ENCODE measurements around the gene KIF16B.
A peak's percentile ranks its signal among the peaks of the same experiment; 100 is the strongest.
"Not testable (repeated sequence)": the region's sequence is repeated elsewhere in the genome, so short reads cannot be mapped to it uniquely, and the experiment has no call there.

Gene KIF16B

GRCh38 chr20:16553684-16554083, 19.6 kb downstream of the KIF16B start:
- DNase-seq, result no peak

DNA sequence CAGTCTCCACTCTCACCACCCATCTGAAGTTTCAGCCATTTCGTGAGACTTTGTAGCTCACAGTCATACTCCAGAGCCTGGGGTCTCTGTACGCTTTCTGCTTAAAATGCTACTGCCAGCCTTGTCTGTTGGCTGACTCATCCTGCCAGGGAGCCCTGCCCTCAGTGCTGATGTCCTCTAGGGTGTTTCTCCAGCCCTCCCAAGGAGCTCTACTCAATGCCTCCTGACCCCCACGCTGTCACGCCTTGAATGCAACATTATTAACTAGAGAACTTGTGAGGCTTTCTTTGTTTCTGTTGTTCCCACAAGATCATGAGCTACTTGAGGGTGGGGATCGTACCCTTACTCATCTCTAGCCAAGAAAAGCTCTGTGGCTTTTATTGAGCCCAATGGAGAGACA, 20.1 kb downstream of the KIF16B start:
- DNase-seq, result no peak

DNA sequence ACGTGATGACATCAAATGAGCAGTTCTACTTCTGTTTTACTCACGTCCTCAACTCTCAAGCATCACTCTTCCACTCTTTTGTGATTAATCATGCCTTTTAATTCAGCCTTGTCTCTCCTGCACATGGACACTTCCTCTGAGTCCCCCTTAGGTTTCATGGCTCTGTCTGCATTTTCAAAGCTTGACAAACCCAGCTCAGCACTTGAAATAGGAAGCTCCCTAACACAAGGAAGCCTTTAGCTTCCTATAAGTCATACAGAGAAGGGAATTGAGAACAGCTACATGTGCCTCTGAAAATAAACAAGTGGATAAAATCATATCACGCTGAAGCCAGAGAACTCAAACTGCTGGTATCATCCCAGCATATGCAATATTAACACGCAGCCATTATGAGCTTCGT, 21.2 kb downstream of the KIF16B start:
- DNase-seq, result no peak

GRCh38 chr20:16551607-16552006, 21.6 kb downstream of the KIF16B start:
- DNase-seq, result no peak

- DNase-seq, result no peak
These were observed 25.1 kb downstream of the KIF16B start for GRCh38 chr20:16548068-16548672.

DNA sequence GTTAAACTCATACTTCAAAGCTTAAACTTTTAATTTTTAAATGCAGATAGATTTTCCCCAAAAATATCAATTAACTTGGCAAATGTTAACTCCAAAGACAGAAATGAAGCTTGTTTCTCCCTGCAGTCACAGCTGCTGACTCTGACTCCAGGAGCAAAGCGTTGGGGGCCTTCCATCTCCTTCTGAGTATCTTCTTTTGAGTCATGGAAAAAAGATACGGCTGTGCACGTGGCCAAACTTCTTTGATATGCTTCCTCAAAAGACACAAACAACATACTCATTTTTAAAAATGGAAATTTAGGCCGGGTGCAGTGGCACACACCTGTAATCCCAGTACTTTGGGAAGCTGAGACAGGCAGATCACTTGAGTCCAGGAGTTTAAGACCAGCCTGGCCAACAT, 28.3 kb downstream of the KIF16B start:
- no peak for DNase-seq

- DNase-seq, result no peak
These were observed 30.8 kb downstream of the KIF16B start for GRCh38 chr20:16542477-16542876.

DNA sequence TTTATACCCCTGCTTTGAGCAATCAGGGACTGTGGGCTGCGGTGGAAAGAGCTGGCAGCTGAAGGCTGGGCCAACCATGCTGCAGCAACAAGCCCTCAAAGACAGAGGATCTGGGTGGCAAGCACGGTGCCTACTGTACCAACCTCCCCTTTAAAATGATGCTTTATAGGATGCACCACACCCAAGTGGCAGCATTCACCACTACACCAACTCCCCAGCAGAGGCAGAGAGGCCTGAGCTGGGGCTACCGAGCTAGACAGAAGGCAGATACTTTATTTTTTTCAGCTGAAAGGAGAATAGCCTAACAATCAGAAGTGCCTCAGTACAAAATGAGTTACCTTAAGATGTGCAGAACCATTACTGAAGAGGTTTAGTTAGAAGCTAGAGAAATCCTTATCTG, 31.4 kb downstream of the KIF16B start:
- no peak for DNase-seq

DNA sequence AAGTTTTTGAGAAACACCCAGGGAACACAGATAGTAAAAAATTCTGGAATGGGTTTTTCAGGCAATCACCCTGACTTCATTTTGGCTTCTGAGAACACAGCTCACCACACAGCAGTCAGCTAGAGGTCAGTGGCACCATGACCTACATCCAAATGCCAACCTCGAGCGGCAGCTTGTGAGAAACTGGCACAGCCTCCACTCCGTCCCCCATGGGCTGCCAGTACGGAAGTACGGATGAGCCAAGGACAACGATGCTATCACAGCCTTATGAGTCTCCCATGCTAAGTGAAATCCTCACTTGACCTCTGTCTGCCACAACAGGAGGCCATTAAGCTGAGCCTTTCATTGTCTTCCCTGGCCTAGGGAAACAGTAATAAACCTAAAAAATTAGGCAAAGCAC, 32.0 kb downstream of the KIF16B start:
- DNase-seq, result no peak

- peak; percentile 15 for DNase-seq
These were observed 33.8 kb downstream of the KIF16B start for GRCh38 chr20:16539280-16540021.

DNA sequence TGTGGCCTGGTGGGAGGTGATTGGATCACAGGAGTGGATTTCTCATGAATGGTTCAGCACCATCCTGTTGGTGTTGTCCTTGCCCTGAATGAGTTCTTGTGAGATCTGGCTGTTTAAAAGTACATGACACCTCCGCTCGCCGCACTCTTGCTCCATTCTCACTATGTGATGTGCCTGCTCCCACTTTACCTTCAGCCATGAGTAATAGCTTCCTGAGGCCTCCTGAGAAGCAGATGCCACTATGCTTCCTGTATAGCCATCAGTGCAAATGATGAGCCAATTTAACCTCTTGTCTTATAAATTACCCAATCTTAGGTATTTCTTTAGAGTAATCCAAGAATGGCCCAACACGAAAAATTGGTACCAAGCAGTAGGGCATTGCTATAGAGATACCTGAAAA, 34.5 kb downstream of the KIF16B start:
- no peak for DNase-seq

- DNase-seq, result no peak
These were observed 35.3 kb downstream of the KIF16B start for GRCh38 chr20:16537918-16538317.

DNA sequence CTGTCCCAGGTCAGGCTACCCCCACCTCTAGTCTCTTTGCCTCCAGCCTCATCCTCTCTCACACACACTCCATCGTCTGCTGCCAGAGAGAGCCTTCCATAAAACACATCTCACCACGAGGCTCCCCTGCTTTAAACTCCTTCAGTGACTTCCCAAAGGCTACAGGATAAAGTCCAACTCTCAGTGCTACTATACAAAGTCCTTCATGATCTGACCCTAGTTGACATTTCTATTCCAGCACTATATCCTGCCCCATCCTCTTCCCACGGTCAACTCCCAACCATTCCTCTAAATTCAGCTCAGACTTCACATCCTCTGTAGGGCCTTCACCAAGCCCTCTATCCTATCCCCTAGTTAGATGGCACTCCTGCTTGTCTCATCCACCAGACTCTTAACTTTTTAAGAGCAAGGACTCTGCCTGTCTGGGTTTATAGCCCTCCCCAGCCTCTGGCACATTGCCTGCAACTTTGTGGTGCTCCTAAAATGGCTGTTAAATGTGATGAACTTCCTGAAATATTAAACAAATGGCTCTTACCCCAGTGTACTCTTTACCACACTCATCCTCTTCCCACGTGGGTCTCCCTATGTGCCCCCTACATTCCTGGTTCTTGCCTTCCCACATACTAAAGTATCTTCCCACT, 36.1 kb downstream of the KIF16B start:
- no peak for DNase-seq

DNA sequence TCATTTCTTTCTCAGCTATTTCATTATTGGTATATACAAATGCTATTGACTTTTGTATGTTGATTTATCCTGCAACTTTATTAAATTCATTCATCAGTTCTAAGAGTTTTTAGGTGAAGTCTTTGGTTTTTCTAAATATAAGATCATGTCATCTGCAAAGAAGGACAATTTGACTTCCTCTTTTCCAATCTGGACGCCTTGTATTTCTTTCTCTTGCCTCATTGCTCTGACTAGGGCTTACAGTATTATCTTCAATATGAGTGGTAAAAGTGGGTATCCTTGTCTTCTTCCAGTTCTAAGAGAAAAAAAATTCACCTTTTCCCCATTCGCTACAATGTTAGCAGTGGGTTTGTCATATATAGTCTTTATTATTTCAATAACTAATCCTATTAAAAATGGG, 38.0 kb downstream of the KIF16B start:
- no peak for DNase-seq

GRCh38 chr20:16533502-16533901, 39.7 kb downstream of the KIF16B start:
- DNase-seq, result no peak

- DNase-seq, result no peak
These were observed 41.8 kb downstream of the KIF16B start for GRCh38 chr20:16531485-16531884.

- DNase-seq, result no peak
These were observed 43.0 kb downstream of the KIF16B start for GRCh38 chr20:16530201-16530681.

GRCh38 chr20:16528078-16528477, 45.2 kb downstream of the KIF16B start:
- peak; percentile 18 for DNase-seq

DNA sequence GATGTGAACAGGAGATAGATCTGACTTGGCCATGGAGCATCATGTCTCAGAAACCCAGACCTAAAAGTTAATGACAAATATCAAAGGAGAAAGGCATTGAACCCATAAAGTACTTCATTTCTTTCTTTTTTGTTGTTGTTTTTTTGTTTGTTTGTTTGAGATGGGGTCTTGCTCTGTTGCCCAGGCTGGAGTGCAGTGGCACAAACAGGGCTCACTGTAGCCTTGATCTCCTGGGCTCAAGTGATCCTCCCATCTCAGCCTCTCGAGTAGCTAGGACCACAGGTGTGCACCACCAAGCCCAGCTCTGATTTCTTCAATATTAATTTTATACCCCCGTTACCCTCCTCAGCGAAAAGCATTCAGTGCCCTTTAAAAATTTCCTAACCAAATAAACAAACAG, 45.8 kb downstream of the KIF16B start:
- no peak for DNase-seq

DNA sequence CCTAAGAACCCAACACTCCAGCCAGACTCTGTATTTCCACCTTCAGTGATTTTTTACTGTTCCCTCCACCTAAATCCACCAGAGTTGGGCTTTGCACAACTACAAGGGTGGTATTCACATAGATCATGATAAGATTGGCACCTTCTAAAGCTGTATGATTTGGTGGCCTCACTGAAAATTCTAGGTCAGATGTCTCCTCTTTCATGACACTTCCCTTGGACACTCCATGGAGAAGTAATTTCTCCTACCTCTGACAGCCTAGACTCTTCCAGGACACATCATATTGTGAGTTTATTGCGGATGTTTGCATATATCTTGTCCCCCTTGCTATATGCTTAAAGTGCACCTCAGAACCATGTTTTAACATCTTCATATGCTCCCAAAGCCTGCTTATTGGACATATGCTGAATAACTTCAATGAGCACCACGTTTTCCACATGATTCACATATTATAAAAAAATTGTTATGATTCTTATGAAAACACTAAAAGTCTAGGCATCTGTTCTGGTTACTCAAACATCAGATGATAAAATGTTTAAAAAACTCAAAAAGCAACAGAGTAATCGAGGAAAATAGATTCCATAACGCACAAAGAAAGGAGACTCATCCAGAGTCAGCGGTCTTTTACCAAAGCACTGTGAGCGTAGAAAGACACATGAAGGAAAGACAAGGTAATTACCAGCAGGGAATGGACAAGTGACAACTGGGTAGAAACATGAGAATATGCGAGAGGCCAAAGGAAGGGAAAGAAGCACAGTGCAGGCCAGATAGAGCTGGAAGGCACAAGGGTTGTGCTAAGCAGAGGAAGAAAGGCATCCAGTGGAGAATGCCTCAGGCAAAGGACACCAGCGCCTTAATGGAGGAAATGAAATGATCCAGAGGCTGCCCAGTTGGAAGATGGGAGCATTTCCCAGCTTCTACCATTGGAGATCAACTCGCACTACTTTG, 46.5 kb downstream of the KIF16B start:
- DNase-seq, result no peak

GRCh38 chr20:16522651-16523050, 50.6 kb downstream of the KIF16B start:
- DNase-seq, result not testable (repeated sequence)

DNA sequence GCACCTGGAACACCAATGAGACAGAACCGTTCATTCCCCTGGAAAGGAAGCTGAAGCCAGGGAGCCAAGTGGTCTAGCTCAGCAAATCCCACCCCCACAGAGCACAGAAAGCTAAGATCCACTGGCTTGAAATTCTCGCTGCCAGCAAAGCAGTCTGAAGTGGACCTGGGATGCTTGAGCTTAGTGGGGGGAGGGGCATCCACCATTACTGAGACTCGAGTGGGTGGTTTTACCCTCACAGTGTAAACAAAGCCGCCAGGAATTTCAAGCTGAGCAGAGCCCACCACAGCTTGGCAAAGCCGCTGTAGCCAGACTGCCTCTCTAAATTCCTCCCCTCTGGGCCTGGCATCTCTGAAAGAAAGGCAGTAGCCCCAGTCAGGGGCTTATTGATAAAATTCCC, 53.1 kb downstream of the KIF16B start:
- DNase-seq, result no peak

DNA sequence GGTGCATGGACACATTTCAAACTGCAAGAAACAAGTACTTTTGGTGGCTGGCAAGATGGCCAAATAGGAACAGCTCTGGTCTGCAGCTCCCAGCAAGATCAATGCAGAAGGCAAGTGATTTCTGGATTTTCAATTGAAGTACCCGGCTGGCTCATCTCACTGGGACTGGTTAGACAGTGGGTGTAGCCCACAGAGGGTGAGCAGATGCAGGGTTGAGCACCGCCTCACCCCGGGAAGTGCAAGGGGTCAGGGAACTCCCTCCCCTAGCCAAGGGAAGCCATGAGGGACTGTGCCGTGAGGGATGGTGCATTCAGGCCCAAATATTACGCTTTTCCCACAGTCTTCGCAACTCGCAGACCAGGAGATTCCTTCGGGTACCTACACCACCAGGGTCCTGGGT, 53.6 kb downstream of the KIF16B start:
- DNase-seq, result not testable (repeated sequence)

Measured in fibroblast of skin of right biceps (primary cell).